ENCODE measurements around the gene ZNF587B.
"Not testable (repeated sequence)": the region's sequence is repeated elsewhere in the genome, so short reads cannot be mapped to it uniquely, and the experiment has no call there.

DNA sequence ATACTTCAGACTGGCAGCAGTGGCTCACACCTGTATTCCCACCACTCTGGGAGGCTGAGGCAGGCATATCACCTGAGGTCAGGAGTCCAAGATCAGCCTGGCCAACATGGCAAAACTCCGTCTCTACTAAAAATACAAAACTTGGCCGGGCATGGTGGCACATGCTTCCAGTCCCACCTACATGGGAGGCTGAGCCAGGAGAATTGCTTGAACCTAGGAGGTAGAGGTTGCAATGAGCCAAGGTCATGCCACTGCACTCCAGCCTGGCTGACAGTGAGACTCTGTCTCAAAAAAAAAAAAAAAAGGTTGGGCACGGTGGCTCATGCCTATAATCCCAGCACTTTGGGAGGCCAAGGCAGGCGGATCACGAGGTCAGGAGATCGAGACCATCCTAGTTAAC lies 39.6 kb downstream of the ZNF587B start:
- not testable (repeated sequence) for TF ChIP-seq CTCF (IDR thresholded peaks at IDR 0.05; ENCODE audit: low read depth, low read length, poor library complexity, severe bottlenecking); EZH2phosphoT487 (IDR thresholded peaks at IDR 0.05; ENCODE audit: borderline replicate concordance, low read length)

Measured in DOHH2 (cell line).